Activated CD8-positive, alpha-beta memory T cell treated with anti-CD3 and anti-CD28 coated beads for 24 hours (primary cell): ENCODE data around the gene TRAF7.

ENCODE experiments used
- DNase-seq: peaks from one replicate; pipeline ENCODE4 v3.0.0-alpha.2; 2020

The TRAF7 gene

DNA sequence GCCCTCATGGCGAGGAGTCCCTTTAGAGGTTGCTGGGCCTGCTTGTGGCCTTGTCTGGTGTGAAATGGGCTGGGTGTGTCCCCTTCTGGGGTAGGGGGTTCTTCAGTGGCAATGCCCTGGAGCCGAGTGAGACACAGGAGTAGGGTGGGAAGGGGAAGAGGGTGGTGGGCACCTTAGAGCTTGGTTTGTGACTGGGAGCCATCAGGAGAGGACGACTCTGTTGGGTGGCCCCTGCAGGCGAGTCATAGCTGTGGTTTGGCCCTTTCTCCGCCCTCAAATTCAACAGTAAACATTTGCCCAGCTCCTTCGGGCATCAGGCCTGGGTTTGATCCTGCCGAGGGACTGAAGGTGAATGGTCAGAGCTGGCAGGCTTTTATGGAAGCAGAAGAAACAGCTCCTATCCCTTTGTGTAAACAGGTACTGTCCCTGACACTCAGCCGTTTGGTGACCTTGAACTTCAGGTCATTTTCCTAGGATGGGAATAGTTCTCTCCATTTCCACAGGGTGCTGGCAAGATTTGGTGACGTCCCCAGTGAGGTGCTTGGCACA, 70.7 kb downstream of the TRAF7 start:
- DNase-seq, result no peak

DNA sequence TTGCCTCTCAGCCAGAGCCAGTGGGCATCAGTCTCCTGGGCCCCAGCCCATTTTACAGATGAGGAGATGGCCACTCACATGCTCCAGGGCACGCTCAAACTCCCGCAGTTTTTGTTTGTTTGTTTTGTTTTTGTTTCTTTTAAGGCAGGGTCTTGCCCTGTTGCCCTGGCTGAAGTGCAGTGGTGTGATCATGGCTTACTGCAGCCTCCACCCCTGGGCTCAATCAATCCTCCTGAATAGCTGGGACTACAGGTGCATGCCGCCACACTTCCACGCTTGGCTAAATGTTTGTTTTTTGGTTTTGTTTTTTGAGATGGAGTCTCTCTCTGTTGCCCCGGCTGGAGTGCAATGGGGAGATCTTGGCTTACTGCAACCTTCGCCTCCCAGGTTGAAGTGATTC, 71.3 kb downstream of the TRAF7 start:
- no peak for DNase-seq
